GM10266 (cell line): Measurements from ENCODE around the gene WFDC1.

ENCODE experiments used
- DNase-seq: peaks from one replicate; pipeline ENCODE4 v3.0.0; 2012; ENCODE audit errors: extremely low spot score
- TF ChIP-seq, protein P1 (sequence below): IDR thresholded peaks from 2 replicates; pipeline ENCODE4 v1.5.1; 2012; ENCODE audit warnings: mild to moderate bottlenecking, low read depth; ENCODE audit not compliant: control insufficient read depth, insufficient read depth; ENCODE audit errors: missing control alignments

WFDC1 gene

DNA sequence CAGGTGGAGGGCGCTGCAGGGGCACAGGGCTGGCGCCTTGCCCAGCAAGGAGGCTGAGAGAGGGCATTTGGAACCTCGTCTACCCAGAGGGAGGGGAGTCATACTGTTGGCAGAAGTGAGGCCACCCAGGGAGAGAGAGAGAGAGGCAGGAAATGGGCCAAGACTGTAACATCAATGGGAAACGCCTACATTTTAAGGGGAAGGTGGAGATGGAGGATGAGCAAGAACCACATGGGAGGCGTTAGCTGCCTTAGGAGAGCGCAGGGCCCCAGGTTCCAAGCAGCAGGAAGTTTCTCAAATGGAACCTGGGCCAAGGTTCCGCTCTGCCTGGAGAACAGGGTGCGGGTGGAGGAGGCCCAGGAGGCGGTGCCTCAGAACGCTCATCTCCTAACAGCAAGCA, 2.7 kb upstream of the WFDC1 start:
- DNase-seq = no peak
- TF ChIP-seq, protein P1, sequence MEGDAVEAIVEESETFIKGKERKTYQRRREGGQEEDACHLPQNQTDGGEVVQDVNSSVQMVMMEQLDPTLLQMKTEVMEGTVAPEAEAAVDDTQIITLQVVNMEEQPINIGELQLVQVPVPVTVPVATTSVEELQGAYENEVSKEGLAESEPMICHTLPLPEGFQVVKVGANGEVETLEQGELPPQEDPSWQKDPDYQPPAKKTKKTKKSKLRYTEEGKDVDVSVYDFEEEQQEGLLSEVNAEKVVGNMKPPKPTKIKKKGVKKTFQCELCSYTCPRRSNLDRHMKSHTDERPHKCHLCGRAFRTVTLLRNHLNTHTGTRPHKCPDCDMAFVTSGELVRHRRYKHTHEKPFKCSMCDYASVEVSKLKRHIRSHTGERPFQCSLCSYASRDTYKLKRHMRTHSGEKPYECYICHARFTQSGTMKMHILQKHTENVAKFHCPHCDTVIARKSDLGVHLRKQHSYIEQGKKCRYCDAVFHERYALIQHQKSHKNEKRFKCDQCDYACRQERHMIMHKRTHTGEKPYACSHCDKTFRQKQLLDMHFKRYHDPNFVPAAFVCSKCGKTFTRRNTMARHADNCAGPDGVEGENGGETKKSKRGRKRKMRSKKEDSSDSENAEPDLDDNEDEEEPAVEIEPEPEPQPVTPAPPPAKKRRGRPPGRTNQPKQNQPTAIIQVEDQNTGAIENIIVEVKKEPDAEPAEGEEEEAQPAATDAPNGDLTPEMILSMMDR = no peak

DNA sequence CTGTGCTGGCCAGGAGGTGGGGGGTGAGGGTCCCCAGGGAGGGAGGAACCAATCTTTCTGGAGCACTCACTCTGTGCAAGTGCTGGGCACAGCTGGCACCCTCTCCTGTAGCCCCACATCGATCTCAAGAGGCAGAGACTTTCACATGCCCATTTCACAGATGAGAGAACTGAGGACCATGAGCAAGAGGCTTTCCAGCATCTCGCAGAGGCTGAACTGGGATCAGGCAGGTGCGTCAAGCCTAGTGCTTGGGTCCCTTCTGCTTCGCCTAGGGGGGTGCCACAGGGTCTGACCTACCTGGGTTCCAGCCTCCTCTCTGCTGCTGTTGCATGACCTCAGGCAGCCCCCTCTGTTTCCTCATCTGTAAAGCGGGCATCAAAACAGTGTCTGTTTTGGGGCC, 1.3 kb upstream of the WFDC1 start:
- TF ChIP-seq, protein P1 = no peak
- DNase-seq = no peak

DNA sequence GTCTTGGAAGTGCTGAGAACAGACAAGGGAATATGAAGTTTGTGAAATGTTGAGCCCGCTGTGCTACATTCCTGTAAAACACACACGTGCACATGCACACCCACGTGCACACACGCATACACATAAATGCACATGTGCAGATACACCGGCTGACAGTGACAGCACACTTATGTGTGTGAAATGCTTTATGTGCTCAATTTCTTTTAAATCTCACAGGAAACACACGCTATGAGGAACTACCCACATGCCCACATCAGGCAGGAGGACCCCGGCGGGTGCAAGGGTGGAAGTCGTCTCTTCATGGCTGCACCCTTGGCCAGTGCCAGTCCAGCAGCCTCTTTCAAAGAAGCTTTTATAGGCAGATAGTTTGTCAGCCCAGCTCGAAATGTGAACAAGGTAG, 561 bp upstream of the WFDC1 start:
- TF ChIP-seq, protein P1 = no peak
- no peak for DNase-seq

DNA sequence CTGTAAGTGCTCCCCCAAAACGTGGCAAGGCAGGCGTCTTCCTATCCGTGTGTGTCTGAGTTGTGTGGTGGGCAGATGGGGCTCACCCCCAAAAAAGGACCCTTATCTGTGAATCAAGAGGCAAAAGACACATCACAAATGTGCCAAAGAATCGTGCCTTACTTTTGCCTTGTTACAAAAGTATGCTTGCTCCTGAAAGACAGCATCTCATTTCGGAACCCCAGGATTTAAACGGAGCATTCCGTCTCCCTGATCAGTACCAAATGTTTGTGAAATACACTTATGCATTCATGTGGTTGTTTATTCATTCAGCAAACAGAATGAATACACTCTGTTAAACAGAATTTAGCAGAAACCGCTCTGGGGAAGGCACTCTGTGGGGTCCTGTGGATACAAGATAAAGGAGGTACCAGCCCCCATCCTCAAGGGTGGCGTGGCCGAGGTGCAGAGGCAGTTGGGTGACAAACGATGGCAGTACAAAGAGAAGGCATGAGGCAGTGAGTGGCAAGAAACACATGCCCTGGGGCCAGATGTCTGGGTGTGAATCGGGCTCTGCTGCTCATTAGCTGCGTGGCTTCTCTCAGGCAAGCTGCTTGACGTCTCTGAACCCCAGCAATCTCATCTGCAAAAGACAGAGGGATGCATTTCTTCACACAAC, 654 bp downstream of the WFDC1 start:
- no peak for DNase-seq
- TF ChIP-seq, protein P1 = no peak

DNA sequence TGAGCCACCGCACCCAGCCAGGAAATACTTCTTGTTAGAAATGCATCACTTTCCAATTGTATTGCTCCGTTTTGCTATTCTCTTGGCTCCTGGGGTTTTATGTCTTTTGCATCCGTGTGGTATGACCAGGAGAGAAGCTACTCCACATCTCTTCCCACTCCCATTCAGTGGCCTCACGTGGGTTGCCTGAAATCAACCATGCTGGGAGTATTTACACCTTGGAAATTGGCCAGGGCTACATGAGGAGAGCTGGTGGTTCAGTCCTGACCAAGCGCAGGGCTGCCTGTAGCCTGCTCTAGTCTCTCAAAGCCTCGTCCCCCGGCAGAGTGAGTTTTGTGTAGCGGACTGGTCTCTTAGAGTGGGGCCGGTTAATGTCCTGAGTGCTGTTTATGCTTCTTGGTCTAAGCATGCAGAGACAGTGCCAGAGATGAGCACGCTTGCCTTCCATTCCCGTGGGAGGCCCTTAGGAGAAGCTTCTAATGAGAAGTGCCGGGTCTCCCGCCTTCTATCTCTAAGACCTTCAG, 3.8 kb downstream of the WFDC1 start:
- DNase-seq = no peak
- TF ChIP-seq, protein P1 = no peak

DNA sequence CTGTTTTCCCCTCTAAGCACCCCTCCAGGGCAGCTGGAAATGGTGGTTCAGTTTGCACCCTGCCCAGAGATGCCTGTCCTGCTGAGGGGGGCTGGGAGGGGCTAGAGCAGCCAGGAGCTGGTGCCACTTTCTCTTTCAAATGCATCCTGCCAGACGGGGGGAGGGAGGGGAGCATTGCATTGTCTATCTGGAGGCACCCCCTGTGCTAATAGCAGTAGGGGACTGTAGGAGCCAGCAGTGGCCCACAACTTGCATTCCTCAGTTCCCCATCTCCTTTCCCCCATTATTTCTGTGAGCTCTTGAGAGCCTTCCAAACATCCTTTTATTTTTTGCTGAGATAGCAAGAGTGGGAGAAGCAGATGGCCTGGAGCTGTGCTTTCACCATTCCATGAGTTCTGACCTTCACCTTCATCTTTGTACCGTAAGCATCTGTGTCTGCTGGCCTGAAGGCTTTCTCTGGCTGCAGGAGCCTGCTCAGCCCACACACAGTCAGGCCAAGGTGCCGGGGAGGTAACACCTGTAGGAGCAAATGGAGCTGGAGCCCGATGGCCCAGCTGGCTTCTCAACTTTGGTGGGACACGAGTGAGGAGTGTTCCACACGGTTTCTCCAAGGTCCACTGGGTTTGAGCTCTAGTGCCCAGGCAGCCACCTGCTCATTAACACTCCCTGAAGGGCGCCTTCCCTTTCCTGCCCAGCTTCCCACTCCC, 5.2 kb downstream of the WFDC1 start:
- DNase-seq = no peak
- TF ChIP-seq, protein P1 = no peak
